H1 (cell line): ENCODE data around the gene ALG9.

ENCODE experiments used
- CHD2 ChIP-seq: IDR thresholded peaks from 2 replicates; pipeline ENCODE4 v1.6.1; 2012; ENCODE audit warnings: low read length, improper control_type of control experiment
- CTCF ChIP-seq, 3 experiments: IDR thresholded peaks; 1 replicate in 2 of 3; 2 replicates in 1 of 3; pipeline versions ENCODE4 v1.5.1 to v1.6.1; 2011; ENCODE audit warnings: low read length in 3 of 3, mild to moderate bottlenecking in 3 of 3, inconsistent platforms in 2 of 3, low read depth in 1 of 3, moderate library complexity in 1 of 3; ENCODE audit not compliant: insufficient read depth in 1 of 3; ENCODE audit errors: control extremely low read depth in 1 of 3
- EGR1 ChIP-seq: IDR thresholded peaks from 2 replicates; pipeline ENCODE4 v1.6.1; 2011; ENCODE audit warnings: low read depth, low read length, borderline replicate concordance
- EZH2 ChIP-seq: fragments of 200-600 bp; sonication (generic); IDR thresholded peaks from 2 replicates; pipeline ENCODE4 v1.7.1; 2012; ENCODE audit warnings: low read depth, mild to moderate bottlenecking, moderate library complexity, low read length, inconsistent platforms; ENCODE audit not compliant: severe bottlenecking
- GABPA ChIP-seq: IDR thresholded peaks from 2 replicates; pipeline ENCODE4 v1.6.1; 2011; ENCODE audit warnings: mild to moderate bottlenecking, low read length, moderate library complexity, borderline replicate concordance; ENCODE audit not compliant: insufficient read depth
- JUN ChIP-seq: IDR thresholded peaks from 2 replicates; pipeline ENCODE4 v1.6.1; 2011; ENCODE audit warnings: low read depth, mild to moderate bottlenecking, improper control_type of control experiment, low read length
- KDM5A ChIP-seq: fragments of 200-600 bp; IDR thresholded peaks from 2 replicates; pipeline ENCODE4 v1.7.1; 2012; ENCODE audit warnings: mild to moderate bottlenecking, low read length, inconsistent platforms, mixed read lengths
- POLR2A ChIP-seq, 2 experiments: IDR thresholded peaks; 1 replicate in 1 of 2; 2 replicates in 1 of 2; pipeline ENCODE4 v1.6.1; 2011; ENCODE audit warnings: low read depth in 2 of 2, low read length in 2 of 2, mild to moderate bottlenecking in 2 of 2; ENCODE audit errors: control extremely low read depth in 1 of 2
- RFX5 ChIP-seq: IDR thresholded peaks from 2 replicates; pipeline ENCODE4 v1.6.1; 2011; ENCODE audit warnings: low read depth, low read length, improper control_type of control experiment, borderline replicate concordance
- SP1 ChIP-seq: IDR thresholded peaks from 2 replicates; pipeline ENCODE4 v1.6.1; 2011; ENCODE audit warnings: low read depth, low read length
- TEAD4 ChIP-seq: IDR thresholded peaks from 2 replicates; pipeline ENCODE4 v1.6.1; 2012; ENCODE audit warnings: low read depth, low read length, inconsistent platforms, mixed read lengths
- TF ChIP-seq, protein P1 (sequence below): IDR thresholded peaks from 2 replicates; pipeline ENCODE4 v1.6.1; 2012; ENCODE audit warnings: low read length, inconsistent platforms

- TF ChIP-seq CHD2 (no peak), POLR2A (IDR thresholded peaks at IDR 0.05; ENCODE audit: control extremely low read depth in 1 of 2, low read depth in 2 of 2, low read length in 2 of 2) (no peak), EZH2 (no peak), JUN (no peak), CTCF (IDR thresholded peaks at IDR 0.05; ENCODE audit: control extremely low read depth in 1 of 3, insufficient read depth in 1 of 3, low read depth in 1 of 3, low read length in 3 of 3) (no peak), TEAD4 (no peak), KDM5A (no peak), EGR1 (no peak), SP1 (no peak), GABPA (no peak), RFX5 (no peak)
- TF ChIP-seq, protein P1, sequence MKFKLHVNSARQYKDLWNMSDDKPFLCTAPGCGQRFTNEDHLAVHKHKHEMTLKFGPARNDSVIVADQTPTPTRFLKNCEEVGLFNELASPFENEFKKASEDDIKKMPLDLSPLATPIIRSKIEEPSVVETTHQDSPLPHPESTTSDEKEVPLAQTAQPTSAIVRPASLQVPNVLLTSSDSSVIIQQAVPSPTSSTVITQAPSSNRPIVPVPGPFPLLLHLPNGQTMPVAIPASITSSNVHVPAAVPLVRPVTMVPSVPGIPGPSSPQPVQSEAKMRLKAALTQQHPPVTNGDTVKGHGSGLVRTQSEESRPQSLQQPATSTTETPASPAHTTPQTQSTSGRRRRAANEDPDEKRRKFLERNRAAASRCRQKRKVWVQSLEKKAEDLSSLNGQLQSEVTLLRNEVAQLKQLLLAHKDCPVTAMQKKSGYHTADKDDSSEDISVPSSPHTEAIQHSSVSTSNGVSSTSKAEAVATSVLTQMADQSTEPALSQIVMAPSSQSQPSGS: no peak
Measured at GRCh38 chr11:111819829-111820237, 51.5 kb downstream of the ALG9 start.
